GM13976 (cell line): ENCODE measurements around the gene CALN1.

ENCODE experiments used
- DNase-seq: peaks from one replicate; pipeline ENCODE4 v3.0.0; 2012; ENCODE audit warnings: low spot score
- CTCF ChIP-seq: IDR thresholded peaks from 2 replicates; pipeline ENCODE4 v1.5.1; 2012; ENCODE audit warnings: borderline replicate concordance, mild to moderate bottlenecking; ENCODE audit not compliant: insufficient read depth; ENCODE audit errors: extremely low read depth, missing control alignments, control extremely low read depth
- in situ Hi-C: fragments of 300-500 bp; cut with MboI; formaldehyde crosslinking; loops from one replicate; pipeline ENCODE4 v1.12.0; 2022; ENCODE audit warnings: low sequenced_read_pairs, mixed read lengths, inconsistent platforms; ENCODE audit not compliant: unreplicated experiment

CALN1 gene

GRCh38 chr7:72007018-72007417 is 405.1 kb downstream of the CALN1 start:
- no peak for DNase-seq
- no peak for TF ChIP-seq CTCF
- in situ Hi-C loops: no loop called here

DNA sequence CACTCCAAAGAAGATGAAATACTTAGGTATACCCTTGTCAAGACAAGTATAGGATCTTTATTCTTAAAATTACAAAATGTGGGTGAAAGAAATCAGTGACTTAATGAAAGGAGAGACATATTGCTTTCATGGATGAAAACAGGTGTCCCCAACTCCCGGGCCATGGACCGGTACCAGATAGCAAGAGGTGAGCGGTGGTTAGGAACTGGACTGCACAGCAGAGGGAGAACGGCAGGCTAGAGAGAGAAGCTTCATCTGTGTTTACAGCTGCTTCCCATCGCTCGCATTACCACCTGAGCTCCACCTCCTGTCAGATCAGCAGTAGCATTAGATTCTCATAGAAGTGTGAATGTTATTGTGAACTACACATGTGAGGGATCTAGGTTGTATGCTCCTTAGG is 408.9 kb downstream of the CALN1 start:
- in situ Hi-C loops: no loop called here
- no peak for TF ChIP-seq CTCF

GRCh38 chr7:71996141-71996540 is 416.0 kb downstream of the CALN1 start:
- in situ Hi-C loops: no loop called here
- no peak for DNase-seq
- TF ChIP-seq CTCF: no peak

More for the DNA sequence above, 408.9 kb downstream of the CALN1 start:
- DNase-seq: no peak

- in situ Hi-C loops: no loop called here
- DNase-seq: no peak
- TF ChIP-seq CTCF: no peak
Observed at GRCh38 chr7:71995111-71995510, 417.0 kb downstream of the CALN1 start.

DNA sequence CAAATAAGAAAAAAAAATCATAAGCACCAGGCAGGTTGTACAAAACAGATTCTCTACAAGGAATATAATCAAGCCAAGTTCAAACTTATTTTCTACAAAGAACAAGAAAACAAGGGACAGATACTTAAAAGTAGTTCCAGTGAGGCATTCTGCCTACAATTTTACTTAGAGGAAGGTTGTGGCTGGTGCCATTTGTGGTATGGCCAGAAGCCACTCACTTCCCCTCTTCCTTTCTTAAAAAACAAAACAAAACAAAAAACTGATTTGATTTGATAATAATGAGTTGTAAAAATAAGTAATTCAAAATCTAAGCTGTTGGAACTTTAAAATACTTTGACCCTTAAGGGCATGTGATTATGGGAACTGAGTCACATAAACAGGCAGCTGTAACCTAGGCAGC is 420.6 kb downstream of the CALN1 start:
- in situ Hi-C loops: no loop called here
- TF ChIP-seq CTCF: no peak
- no peak for DNase-seq

DNA sequence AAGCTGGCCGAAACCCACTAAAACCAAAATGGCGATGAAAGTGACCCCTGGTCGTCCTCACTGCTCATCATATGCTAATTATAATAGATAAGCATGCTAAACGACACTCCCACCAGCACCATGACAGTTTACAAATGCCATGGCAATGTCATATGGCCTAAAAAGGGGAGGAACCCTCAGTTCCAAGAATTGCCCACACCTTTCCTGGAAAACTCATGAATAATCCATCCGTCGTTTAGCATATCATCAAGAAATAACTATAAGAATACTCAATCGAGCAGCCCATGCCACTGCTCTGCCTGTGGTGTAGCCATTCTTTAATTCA is 422.0 kb downstream of the CALN1 start:
- in situ Hi-C loops: no loop called here
- DNase-seq: no peak
- no peak for TF ChIP-seq CTCF

GRCh38 chr7:71988201-71988600 is 423.9 kb downstream of the CALN1 start:
- in situ Hi-C loops: no loop called here
- no peak for DNase-seq
- no peak for TF ChIP-seq CTCF
